HepG2 (cell line): ENCODE results near the gene PAPPA. TPM values are rescaled to one million over a fixed set of nuclear protein-coding genes. Genes with fewer than 3 reads are reported as not detected.

Experiments used
- ASH2L ChIP-seq: fragments of 300-600, 200-600 bp; sonication (generic); IDR thresholded peaks from 2 replicates; pipeline ENCODE4 v1.7.0; 2017; ENCODE audit warnings: low read depth, mild to moderate bottlenecking, moderate library complexity, mixed read lengths, low read length; ENCODE audit not compliant: insufficient read length
- BORCS8-MEF2B ChIP-seq: sonication (generic); formaldehyde crosslinking; IDR thresholded peaks from 2 replicates; pipeline ENCODE4 v1.8.0; 2022; ENCODE audit warnings: mild to moderate bottlenecking, missing genetic modification reagents
- GABPA ChIP-seq, 2 experiments: IDR thresholded peaks; 2 replicates each; pipeline ENCODE4 v1.6.1; 2011 to 2016; ENCODE audit warnings: low read depth in 2 of 2, low read length in 1 of 2, missing biosample characterization in 1 of 2, missing genetic modification characterization in 1 of 2
- KIAA2018 ChIP-seq: sonication (generic); formaldehyde crosslinking; IDR thresholded peaks from 2 replicates; pipeline ENCODE4 v1.5.0; 2020; ENCODE audit warnings: mild to moderate bottlenecking, missing genetic modification reagents, borderline replicate concordance
- MLXIP ChIP-seq: sonication (generic); formaldehyde crosslinking; IDR thresholded peaks from 2 replicates; pipeline ENCODE4 v1.9.0; 2021; ENCODE audit warnings: missing genetic modification reagents, borderline replicate concordance
- POGZ ChIP-seq: sonication (generic); formaldehyde crosslinking; IDR thresholded peaks from 2 replicates; pipeline ENCODE4 v1.4.0; 2020; ENCODE audit warnings: mild to moderate bottlenecking, missing genetic modification reagents
- SOX13 ChIP-seq, 3 experiments: fragments of 450-650 bp in 1 of 3; sonication (generic) in 1 of 3; formaldehyde crosslinking in 1 of 3; IDR thresholded peaks in 2 of 3; conservative IDR thresholded peaks in 1 of 3; 2 replicates each; pipeline versions ENCODE4 v1.5.0 to v1.6.1; 2016 to 2020; ENCODE audit warnings: antibody characterized with exemption in 1 of 3, mild to moderate bottlenecking in 1 of 3, missing compliant biosample characterization in 1 of 3, missing genetic modification reagents in 1 of 3, moderate library complexity in 1 of 3
- ZGPAT ChIP-seq: IDR thresholded peaks from 2 replicates; pipeline ENCODE4 v1.6.1; 2016; ENCODE audit warnings: mild to moderate bottlenecking
- ZNF207 ChIP-seq: fragments of 450-650 bp; IDR thresholded peaks from 2 replicates; pipeline ENCODE4 v1.6.1; 2016; ENCODE audit warnings: antibody characterized with exemption, borderline replicate concordance
- ZNF562 ChIP-seq: sonication (generic); formaldehyde crosslinking; IDR thresholded peaks from 2 replicates; pipeline ENCODE4 v1.8.0; 2022; ENCODE audit warnings: missing genetic modification reagents, borderline replicate concordance
- ZNF614 ChIP-seq: IDR thresholded peaks from 2 replicates; pipeline ENCODE4 v1.6.1; 2018; ENCODE audit warnings: missing biosample characterization, missing genetic modification reagents, inconsistent platforms, borderline replicate concordance
- ZNF704 ChIP-seq: sonication (generic); formaldehyde crosslinking; IDR thresholded peaks from 2 replicates; pipeline ENCODE4 v1.8.1; 2023; ENCODE audit warnings: mild to moderate bottlenecking, inconsistent platforms, moderate library complexity, missing genetic modification reagents, borderline replicate concordance
- polyA plus RNA-seq, 8 experiments: library from polyadenylated mRNA; depleted of rRNA in 3 of 8; stranded (reverse) in 7 of 8; unstranded in 1 of 8; fragments of >200 nt; fragmentation: Illumina TruSeq in 4 of 8; extraction: Trizol in 4 of 8; gene quantifications; 2 replicates each; pipeline versions ENCODE4 v1.2.1 to v1.2.3, GENCODE V29; 2011 to 2016; ENCODE audit warnings: low read depth in 4 of 8, missing spikeins in 1 of 8, mixed read lengths in 1 of 8; ENCODE audit not compliant: insufficient read depth in 1 of 8
- total RNA-seq, 5 experiments: library from RNA; depleted of rRNA; stranded (reverse); fragments of >200 nt; fragmentation: Illumina TruSeq; extraction: Trizol; gene quantifications; 2 replicates each; pipeline ENCODE4 v1.2.3, GENCODE V29; 2016; ENCODE audit warnings: low read depth in 1 of 5

Gene PAPPA
- total and polyA plus RNA-seq, 2 of the 13 experiments (the other 11 are each of a cell fraction or from before 2014, with no cell fraction given) = 0.09 to 0.11 TPM

GRCh38 chr9:116204252-116204882, 50.8 kb downstream of the PAPPA start (continued):
- TF ChIP-seq KIAA2018 (no peak), ZNF614 (CRISPR knock-in tag) (no peak), POGZ (CRISPR knock-in tag) (peak; percentile 92), BORCS8-MEF2B (no peak), SOX13 (IDR thresholded peaks at IDR 0.05) (no peak; the same call in 1 of the 2 replicates), SOX13 (CRISPR knock-in tag; conservative IDR thresholded peaks at IDR 0.05 in 1 of 2, IDR thresholded peaks at IDR 0.05 in 1 of 2) (peak in 1 of 2 experiments; percentile 76; a peak in 2 of 4 replicates), ZGPAT (peak; percentile 76; the same call in 1 of the 2 replicates), ZNF207 (no peak), ASH2L (no peak), ZNF562 (CRISPR knock-in tag) (no peak), MLXIP (no peak), ZNF704 (no peak), GABPA (IDR thresholded peaks at IDR 0.05; ENCODE audit: low read depth, low read length) (no peak), GABPA (CRISPR knock-in tag; IDR thresholded peaks at IDR 0.05; ENCODE audit: low read depth) (no peak)
